OCI-LY7 (cell line): ENCODE results near the gene AKAP11. TPM values are rescaled to one million over a fixed set of nuclear protein-coding genes. Genes with fewer than 3 reads are reported as not detected.
"Not testable (repeated sequence)": the region's sequence is repeated elsewhere in the genome, so short reads cannot be mapped to it uniquely, and the experiment has no call there.

Experiments used
- BruUV-seq: library from RNA; stranded (reverse); fragments of 400-500 nt; replicated peaks from 2 replicates; lab custom pipeline; 2021; lab: Mats Ljungman, UMichigan
- CTCF ChIA-PET: fragments of 300-600 bp; sonication (Branson Sonifier 250); formaldehyde crosslinking; loops from one replicate; lab custom pipeline; 2022; ENCODE audit warnings: antibody characterized with exemption; ENCODE audit not compliant: unreplicated experiment; lab: Charles Lee
- POLR2A ChIA-PET: fragments of 300-600 bp; sonication (Branson Sonifier 250); formaldehyde crosslinking; loops from one replicate; lab custom pipeline; 2022; ENCODE audit warnings: antibody characterized with exemption; lab: Charles Lee
- DNase-seq: peaks from one replicate; pipeline ENCODE4 v3.0.0-alpha.2; 2015; ENCODE audit warnings: low spot score
- H2AFZ ChIP-seq: fragments of 200-600 bp; sonication (generic), shearing (Covaris generic); 2 replicates; pipeline ENCODE4 v1.6.1; 2014; ENCODE audit warnings: mild to moderate bottlenecking, antibody characterized with exemption, low read length, moderate library complexity
- H3K27ac ChIP-seq: fragments of 200-600 bp; sonication (generic); 2 replicates; pipeline ENCODE4 v1.5.1; 2014; ENCODE audit warnings: mixed run types, low read depth, mild to moderate bottlenecking, moderate library complexity, low read length, inconsistent platforms; ENCODE audit not compliant: poor library complexity, severe bottlenecking
- H3K36me3 ChIP-seq: fragments of 200-600 bp; sonication (generic); 2 replicates; pipeline ENCODE4 v1.6.1; 2014; ENCODE audit warnings: mild to moderate bottlenecking, antibody characterized with exemption, low read length, moderate library complexity, mixed read lengths; ENCODE audit not compliant: insufficient read depth
- H3K4me1 ChIP-seq: fragments of 200-600 bp; sonication (generic); 2 replicates; pipeline ENCODE4 v1.5.1; 2014; ENCODE audit warnings: mild to moderate bottlenecking, low read length; ENCODE audit not compliant: insufficient read depth, poor library complexity, severe bottlenecking
- H3K4me2 ChIP-seq: fragments of 200-600 bp; sonication (generic); 2 replicates; pipeline ENCODE4 v1.6.1; 2014; ENCODE audit warnings: mild to moderate bottlenecking, low read length
- H3K4me3 ChIP-seq: fragments of 200-600 bp; sonication (generic); 2 replicates; pipeline ENCODE4 v1.5.1; 2014; ENCODE audit warnings: mild to moderate bottlenecking, low read depth, low read length; ENCODE audit not compliant: poor library complexity, severe bottlenecking
- H3K79me2 ChIP-seq: fragments of 200-600 bp; sonication (generic); 2 replicates; pipeline ENCODE4 v1.6.1; 2016; ENCODE audit warnings: low read depth, mild to moderate bottlenecking, low read length, moderate library complexity, mixed read lengths; ENCODE audit not compliant: insufficient read depth
- H3K9me2 ChIP-seq: fragments of 200-600 bp; sonication (generic); 2 replicates; pipeline ENCODE4 v1.6.1; 2016; ENCODE audit warnings: mild to moderate bottlenecking, low read length, mixed read lengths; ENCODE audit not compliant: insufficient read depth
- H3K9me3 ChIP-seq: fragments of 200-600 bp; sonication (generic); 2 replicates; pipeline ENCODE4 v1.6.1; 2014; ENCODE audit warnings: mild to moderate bottlenecking, mixed run types, low read length, mixed read lengths
- H4K20me1 ChIP-seq: fragments of 200-600 bp; sonication (generic); 2 replicates; pipeline ENCODE4 v1.6.1; 2014; ENCODE audit warnings: mild to moderate bottlenecking, antibody characterized with exemption, low read length, moderate library complexity, mixed read lengths; ENCODE audit not compliant: insufficient read depth
- CTCF ChIP-seq: fragments of 200-600 bp; sonication (generic); conservative IDR thresholded peaks from 2 replicates; pipeline ENCODE4 v1.5.1; 2014; ENCODE audit warnings: mild to moderate bottlenecking, antibody characterized with exemption, low read length, moderate library complexity, mixed read lengths
- EZH2phosphoT487 ChIP-seq: fragments of 200-600 bp; sonication (generic); IDR thresholded peaks from 2 replicates; pipeline ENCODE4 v1.6.1; 2018; ENCODE audit warnings: low read depth, borderline replicate concordance, mild to moderate bottlenecking, mixed run types, antibody characterized with exemption, low read length, moderate library complexity, mixed read lengths
- intact Hi-C: fragments of 100-400 bp; cut with micrococcal nuclease; formaldehyde crosslinking; loops from one replicate; pipeline ENCODE4 v1.10.0; 2022; ENCODE audit not compliant: unreplicated experiment
- total RNA-seq, 2 experiments: library from RNA; depleted of rRNA in 1 of 2; stranded (reverse); fragments of >200 nt in 1 of 2; shearing (Covaris generic) in 1 of 2; gene quantifications; 2 replicates each; pipeline ENCODE4 v1.2.3, GENCODE V29; 2014 to 2022

The AKAP11 gene
- total RNA-seq, 2 experiments from 2014 or later, result 13.6 to 29.2 TPM

DNA sequence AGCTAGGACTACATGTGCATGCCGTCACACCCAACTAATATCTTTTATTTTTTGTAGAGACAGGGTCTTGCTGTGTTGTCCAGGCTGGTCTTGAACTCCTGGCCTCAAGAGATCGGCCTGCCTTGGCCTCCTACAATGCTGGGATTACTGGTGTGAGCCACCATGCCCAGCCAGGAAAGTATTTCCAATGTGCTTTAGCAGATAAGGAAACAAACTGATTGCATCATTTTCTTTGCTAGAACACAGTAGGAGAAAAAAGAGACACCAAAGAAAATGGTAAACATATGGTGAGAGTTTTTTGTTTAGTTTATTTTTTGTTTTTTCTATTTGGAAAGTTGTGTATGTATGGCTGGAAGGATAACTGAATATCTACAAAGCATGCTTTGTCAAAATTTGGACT is 46.9 kb upstream of the AKAP11 start:
- POLR2A ChIA-PET, result interaction anchor here (1.5 kb wide), 2 partner anchors 9 to 10 kb away, joined by 3 to 4 read pairs; no protein-coding TSS in a partner anchor
- H2AFZ ChIP-seq, result no peak overlapping the region
- no peaks in the 10 kb centered on the region for H3K9me3 ChIP-seq
- H3K79me2 ChIP-seq, result no peaks in the 10 kb centered on the region
- no peaks in the 10 kb centered on the region for H4K20me1 ChIP-seq
- no peaks in the 10 kb centered on the region for H3K9me2 ChIP-seq
- BruUV-seq, result no TSS peak
- TF ChIP-seq CTCF (no peak), EZH2phosphoT487 (no peak)
- H3K4me2 ChIP-seq, result no peak overlapping the region
- H3K36me3 ChIP-seq, result 0 out of 2 replicates have a peak, but pooled peaks cover 3% of the 10 kb centered on the region
- DNase-seq, result no peak
- no peaks in the 10 kb centered on the region for H3K4me1 ChIP-seq
- CTCF ChIA-PET, result no interaction called here
- H3K4me3 ChIP-seq, result no peak overlapping the region
- intact Hi-C loops, result no loop called here
- H3K27ac ChIP-seq, result no peak overlapping the region

DNA sequence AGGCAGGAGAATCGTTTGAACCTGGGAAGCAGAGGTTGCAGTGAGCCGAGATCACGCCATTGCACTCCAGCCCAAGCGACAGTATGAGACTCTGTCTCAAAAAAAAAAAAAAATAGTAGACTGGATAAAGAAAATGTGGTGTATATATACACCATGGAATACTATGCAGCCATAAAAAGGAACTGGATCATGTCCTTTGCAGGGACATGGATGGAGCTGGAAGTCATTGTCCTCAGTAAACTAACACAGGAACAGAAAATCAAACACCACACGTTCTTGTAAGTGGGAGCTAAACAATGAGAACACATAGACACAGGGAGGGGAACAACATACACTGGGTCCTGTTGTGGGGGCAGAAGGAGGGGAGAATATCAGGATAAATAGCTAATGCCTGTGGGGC is 45.2 kb upstream of the AKAP11 start:
- H3K36me3 ChIP-seq, H2AFZ ChIP-seq, H3K4me2 ChIP-seq, intact Hi-C loops, H3K4me3 ChIP-seq, CTCF ChIA-PET, H3K9me3 ChIP-seq, H3K27ac ChIP-seq, DNase-seq, H3K9me2 ChIP-seq, H3K79me2 ChIP-seq, H3K4me1 ChIP-seq, BruUV-seq, H4K20me1 ChIP-seq: not testable (repeated sequence)
- POLR2A ChIA-PET, result interaction anchor here (0.7 to 1.5 kb wide), 2 partner anchors 9 to 64 kb away, joined by 3 read pairs; no protein-coding TSS in a partner anchor

GRCh38 chr13:42228527-42228926 is 43.4 kb upstream of the AKAP11 start:
- Histone ChIP-seq H3K79me2 (no peaks in the 10 kb centered on the region), H3K4me3 (no peak overlapping the region), H3K9me3 (no peaks in the 10 kb centered on the region), H3K4me2 (no peak overlapping the region), H3K9me2 (no peaks in the 10 kb centered on the region), H3K27ac (no peak overlapping the region), H3K36me3 (0 out of 2 replicates have a peak, but pooled peaks cover 3% of the 10 kb centered on the region), H4K20me1 (no peaks in the 10 kb centered on the region), H2AFZ (no peak overlapping the region), H3K4me1 (no peaks in the 10 kb centered on the region)
- POLR2A ChIA-PET, result no interaction called here
- intact Hi-C loops, result no loop called here
- CTCF ChIA-PET, result no interaction called here
- no peak for TF ChIP-seq EZH2phosphoT487
- TF ChIP-seq CTCF, result no peak
- DNase-seq, result no peak
- BruUV-seq, result no TSS peak
